Ectodermal cell (in vitro differentiated cells): ENCODE data around the gene SLC16A13.

Experiments used
- H3K27ac ChIP-seq: 2 replicates; pipeline ENCODE4 v1.7.0; 2013; ENCODE audit warnings: mild to moderate bottlenecking, low read depth, low read length; ENCODE audit not compliant: insufficient read depth, poor library complexity, severe bottlenecking
- H3K27me3 ChIP-seq: 2 replicates; pipeline ENCODE4 v1.7.0; 2013; ENCODE audit warnings: mild to moderate bottlenecking, low read length; ENCODE audit not compliant: insufficient read depth, control insufficient read depth, poor library complexity, severe bottlenecking
- H3K36me3 ChIP-seq: one replicate; pipeline ENCODE4 v1.7.0; 2013; ENCODE audit warnings: low read length; ENCODE audit not compliant: control insufficient read depth, insufficient read depth
- H3K4me1 ChIP-seq: one replicate; pipeline ENCODE4 v1.7.0; 2013; ENCODE audit warnings: low read length; ENCODE audit not compliant: control insufficient read depth, insufficient read depth
- H3K4me3 ChIP-seq: 2 replicates; pipeline ENCODE4 v1.7.0; 2013; ENCODE audit warnings: low read depth, low read length, control low read depth; ENCODE audit not compliant: insufficient read depth
- H3K9me3 ChIP-seq: 2 replicates; pipeline ENCODE4 v1.7.0; 2013; ENCODE audit warnings: mild to moderate bottlenecking, low read length, moderate library complexity; ENCODE audit not compliant: control insufficient read depth
- WGBS, 2 experiments: methylation state at CpG; one replicate each; pipeline ENCODE4 v1.1.7; 2013; ENCODE audit warnings: missing lambda C conversion rate in 2 of 2; 5-methylcytosine and 5-hydroxymethylcytosine counted together

SLC16A13 gene

DNA sequence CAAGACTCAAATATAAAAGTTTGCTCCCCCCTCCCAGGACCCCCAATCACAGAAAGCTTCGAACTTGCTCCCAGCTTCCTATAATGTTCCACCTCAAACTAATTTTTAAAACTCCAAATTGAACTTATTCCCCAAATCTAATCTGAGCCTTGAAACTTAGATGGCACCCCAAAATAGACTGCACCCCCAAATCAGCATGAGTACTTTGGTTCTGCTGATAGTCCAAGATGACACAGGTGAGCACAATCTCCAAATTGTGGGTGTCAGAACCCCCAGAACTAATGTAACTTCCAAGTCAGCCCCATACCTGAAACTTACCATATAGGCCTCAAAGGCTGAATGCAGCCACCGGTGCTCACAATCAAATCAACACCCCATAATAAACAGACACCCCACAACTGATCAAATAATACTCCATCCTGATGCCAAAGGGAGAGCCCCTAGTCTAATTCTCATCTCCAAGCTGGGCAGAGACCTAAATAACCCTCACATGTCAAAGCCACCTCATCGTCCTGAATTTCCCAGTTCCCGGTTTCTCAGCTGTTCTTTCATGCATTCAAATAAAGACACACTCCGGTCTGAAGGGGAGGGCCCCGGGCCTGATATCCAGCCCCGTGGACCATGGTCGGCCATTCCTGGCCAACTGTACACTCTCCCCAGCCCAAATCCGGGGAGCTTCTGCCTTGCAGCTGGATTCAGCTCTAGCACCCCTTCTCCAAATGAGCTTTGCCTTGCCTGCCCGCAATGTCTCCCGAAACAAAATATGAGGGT is 14.7 kb upstream of the SLC16A13 start:
- Histone ChIP-seq H3K9me3 (no peaks in the 10 kb centered on the region), H3K27me3 (peaks cover 47% of the 10 kb centered on the region), H3K4me3 (no peak overlapping the region), H3K4me1 (no peaks in the 10 kb centered on the region), H3K36me3 (no peaks in the 10 kb centered on the region), H3K27ac (no peak overlapping the region)
- WGBS, 2 experiments, result 83 to 86% methylated on average over 11 of the region's 11 CpGs

DNA sequence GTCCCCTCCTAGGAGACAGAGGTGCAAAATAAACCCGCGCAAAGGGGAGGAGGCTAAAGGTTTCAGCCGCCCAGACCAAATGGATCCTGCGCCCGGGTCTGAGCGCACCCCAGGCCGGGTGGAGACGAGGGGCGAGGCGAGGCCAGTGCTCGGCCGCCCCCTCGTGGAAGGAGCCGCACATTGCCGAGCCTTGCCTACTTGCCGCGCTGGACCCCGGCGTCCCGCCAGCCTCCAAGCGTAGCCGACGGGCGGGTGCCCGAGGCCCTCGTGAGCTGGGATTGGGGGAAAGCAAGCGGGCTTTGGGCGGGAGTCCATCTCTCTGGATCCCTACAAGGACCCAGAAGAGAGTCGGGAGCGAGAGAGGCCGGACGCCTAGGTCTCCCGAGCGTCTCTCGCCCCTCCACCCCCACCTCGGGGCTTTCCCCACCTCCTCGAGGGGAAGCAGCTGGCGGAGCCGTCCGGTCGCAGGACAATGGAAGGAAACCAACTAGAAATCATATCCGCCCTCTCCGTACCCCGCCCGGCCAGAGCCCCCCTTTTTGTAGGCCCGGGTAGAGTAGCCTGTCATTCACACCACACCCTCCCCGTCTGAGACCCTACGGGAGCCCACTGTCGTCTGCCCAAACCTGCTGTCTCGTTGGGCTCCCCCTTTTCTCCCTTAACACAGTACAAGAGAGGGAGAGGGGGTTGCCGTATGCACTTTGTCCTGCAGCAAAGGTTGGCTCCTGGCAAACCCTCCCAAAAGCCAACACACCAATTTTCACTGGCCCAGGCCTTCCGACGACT is 13.6 kb upstream of the SLC16A13 start:
- Histone ChIP-seq H3K9me3 (no peaks in the 10 kb centered on the region), H3K27ac (no peak overlapping the region), H3K36me3 (no peaks in the 10 kb centered on the region), H3K27me3 (peaks cover 47% of the 10 kb centered on the region), H3K4me1 (no peaks in the 10 kb centered on the region), H3K4me3 (peak overlapping the region; percentile 22)
- 11 to 12% methylated on average over 53 of the region's 53 CpGs for WGBS, 2 experiments

DNA sequence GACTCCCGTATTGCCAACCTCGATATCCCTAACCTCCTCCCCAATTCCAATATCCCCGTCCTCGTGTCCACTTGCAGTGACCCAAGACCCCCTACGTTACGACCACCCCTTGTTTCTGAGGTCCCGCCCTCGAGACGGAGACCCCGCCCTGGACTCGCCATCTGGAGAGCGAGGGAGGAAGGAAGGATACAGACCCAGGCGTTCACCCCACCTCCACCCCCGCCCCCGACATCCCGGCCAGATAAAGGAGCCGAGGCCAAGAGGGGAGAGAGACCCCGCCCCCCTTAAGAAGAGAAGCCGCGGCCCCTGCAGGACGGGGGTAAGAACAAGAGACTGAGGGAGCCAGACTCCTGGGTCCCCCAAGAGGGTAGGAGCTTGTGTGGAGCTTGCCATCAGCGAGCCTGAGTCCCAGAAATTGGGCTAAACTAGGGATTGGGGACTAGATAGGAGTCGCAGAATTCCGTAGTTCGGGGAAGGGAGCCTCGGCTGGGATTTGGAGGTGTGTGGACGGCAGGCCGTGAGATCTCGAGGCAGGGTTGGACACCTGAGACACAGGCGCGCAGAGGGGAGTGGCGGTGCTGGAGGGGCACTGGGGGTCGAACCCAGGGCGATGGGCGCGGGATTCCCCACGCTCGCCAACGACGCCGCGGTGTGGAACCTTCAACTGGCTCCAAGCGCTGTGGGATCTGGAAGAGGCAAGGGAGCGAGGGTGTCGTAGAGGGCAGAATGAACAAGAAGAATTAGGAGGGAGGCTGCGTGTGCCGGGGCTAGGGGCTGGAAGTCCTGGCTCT is 12.8 kb upstream of the SLC16A13 start, which contains the start of gene BCL6B:
BCL6B (plus strand) TSS at position 270 of the 791 bp plus-strand sequence. CDS start 622 bp downstream, outside the sequence.
- Histone ChIP-seq H3K4me3 (peak within 1 kb of the TSS; percentile 22), H3K27ac (no peak within 1 kb of the TSS), H3K27me3 (peaks cover 47% of the 10 kb centered on the region), H3K4me1 (no peaks in the 10 kb centered on the region), H3K36me3 (no peaks in the 10 kb centered on the region), H3K9me3 (no peaks in the 10 kb centered on the region)
- 48 to 51% methylated on average over 45 to 47 of the region's 47 CpGs for WGBS, 2 experiments

DNA sequence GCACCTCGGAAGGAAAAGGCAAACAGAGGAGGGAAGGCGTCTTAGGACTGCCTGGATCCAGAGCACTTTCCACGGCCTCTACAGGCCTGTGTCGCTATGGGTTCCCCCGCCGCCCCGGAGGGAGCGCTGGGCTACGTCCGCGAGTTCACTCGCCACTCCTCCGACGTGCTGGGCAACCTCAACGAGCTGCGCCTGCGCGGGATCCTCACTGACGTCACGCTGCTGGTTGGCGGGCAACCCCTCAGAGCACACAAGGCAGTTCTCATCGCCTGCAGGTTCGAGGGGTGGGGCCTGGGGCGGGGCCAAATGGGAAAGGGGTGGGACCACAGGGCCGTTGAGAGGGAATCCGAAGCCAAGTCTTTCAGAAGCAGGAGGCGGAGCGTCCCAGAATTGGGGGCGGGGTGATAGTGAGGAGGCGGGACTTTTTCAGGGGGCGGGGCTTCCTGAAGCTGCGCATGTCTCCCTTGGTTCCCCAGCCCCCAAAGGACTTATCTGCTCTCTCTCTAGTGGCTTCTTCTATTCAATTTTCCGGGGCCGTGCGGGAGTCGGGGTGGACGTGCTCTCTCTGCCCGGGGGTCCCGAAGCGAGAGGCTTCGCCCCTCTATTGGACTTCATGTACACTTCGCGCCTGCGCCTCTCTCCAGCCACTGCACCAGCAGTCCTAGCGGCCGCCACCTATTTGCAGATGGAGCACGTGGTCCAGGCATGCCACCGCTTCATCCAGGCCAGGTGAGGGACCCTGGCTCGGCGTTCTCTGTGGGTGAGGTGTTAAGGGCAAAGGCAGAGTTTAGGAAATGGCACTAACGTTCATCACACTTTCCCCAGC is 12.0 kb upstream of the SLC16A13 start:
- H3K27me3 ChIP-seq, result peaks cover 47% of the 10 kb centered on the region
- no peak overlapping the region for H3K4me3 ChIP-seq

DNA sequence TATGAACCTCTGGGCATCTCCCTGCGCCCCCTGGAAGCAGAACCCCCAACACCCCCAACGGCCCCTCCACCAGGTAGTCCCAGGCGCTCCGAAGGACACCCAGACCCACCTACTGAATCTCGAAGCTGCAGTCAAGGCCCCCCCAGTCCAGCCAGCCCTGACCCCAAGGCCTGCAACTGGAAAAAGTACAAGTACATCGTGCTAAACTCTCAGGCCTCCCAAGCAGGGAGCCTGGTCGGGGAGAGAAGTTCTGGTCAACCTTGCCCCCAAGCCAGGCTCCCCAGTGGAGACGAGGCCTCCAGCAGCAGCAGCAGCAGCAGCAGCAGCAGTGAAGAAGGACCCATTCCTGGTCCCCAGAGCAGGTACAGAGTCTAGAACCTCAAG is 11.4 kb upstream of the SLC16A13 start:
- WGBS, 2 experiments, result 94% methylated on average over 8 of the region's 8 CpGs
- no peaks in the 10 kb centered on the region for H3K4me1 ChIP-seq
- H3K27ac ChIP-seq, result no peak overlapping the region
- peaks cover 47% of the 10 kb centered on the region for H3K27me3 ChIP-seq
- H3K9me3 ChIP-seq, result no peaks in the 10 kb centered on the region
- H3K36me3 ChIP-seq, result no peaks in the 10 kb centered on the region
- H3K4me3 ChIP-seq, result no peak overlapping the region

More for the DNA sequence above, 12.0 kb upstream of the SLC16A13 start:
- H3K4me1 ChIP-seq, result no peaks in the 10 kb centered on the region
- no peaks in the 10 kb centered on the region for H3K9me3 ChIP-seq
- no peak overlapping the region for H3K27ac ChIP-seq
- 51 to 54% methylated on average over 51 of the region's 51 CpGs for WGBS, 2 experiments
- H3K36me3 ChIP-seq, result no peaks in the 10 kb centered on the region

DNA sequence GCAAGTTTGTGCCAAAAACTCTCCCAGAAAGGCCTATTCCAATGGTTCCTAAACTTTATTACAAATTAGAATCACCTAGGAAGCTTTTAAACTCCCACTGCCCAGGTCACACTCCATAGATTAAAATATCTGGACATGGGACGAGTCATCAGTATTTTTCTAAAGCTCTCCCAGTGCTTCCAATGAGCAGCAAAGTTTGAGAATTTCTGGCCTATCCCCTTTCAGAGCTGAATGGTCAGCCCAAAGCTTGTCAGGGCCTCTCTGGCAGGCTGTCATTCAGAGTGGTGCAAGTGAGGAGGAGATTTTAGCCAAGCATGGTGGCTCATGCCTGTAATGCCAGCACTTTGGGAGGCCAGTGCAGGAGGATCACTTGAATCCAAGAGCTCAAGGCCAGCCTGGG is 10.6 kb upstream of the SLC16A13 start:
- peaks cover 46% of the 10 kb centered on the region for H3K27me3 ChIP-seq
- no peak overlapping the region for H3K4me3 ChIP-seq

DNA sequence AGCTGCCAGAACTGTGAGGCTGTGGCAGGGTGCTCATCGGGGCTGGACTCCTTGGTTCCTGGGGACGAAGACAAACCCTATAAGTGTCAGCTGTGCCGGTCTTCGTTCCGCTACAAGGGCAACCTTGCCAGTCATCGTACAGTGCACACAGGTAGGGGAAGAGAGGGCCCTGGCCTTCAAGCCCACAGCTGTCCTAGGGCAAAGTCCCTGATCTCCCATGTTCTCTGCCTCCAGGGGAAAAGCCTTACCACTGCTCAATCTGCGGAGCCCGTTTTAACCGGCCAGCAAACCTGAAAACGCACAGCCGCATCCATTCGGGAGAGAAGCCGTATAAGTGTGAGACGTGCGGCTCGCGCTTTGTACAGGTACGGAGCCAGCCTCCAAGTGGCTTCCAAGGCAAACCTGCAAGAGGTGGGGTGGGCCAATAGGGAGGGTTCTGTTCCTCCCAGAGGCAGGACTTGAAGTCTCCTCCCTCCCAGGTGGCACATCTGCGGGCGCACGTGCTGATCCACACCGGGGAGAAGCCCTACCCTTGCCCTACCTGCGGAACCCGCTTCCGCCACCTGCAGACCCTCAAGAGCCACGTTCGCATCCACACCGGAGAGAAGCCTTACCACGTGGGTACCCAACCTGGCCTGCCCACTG is 9.2 kb upstream of the SLC16A13 start:
- Histone ChIP-seq H3K4me3 (no peak overlapping the region), H3K4me1 (no peaks in the 10 kb centered on the region), H3K9me3 (no peaks in the 10 kb centered on the region), H3K27me3 (peaks cover 32% of the 10 kb centered on the region), H3K27ac (no peak overlapping the region), H3K36me3 (no peaks in the 10 kb centered on the region)
- 94% methylated on average over 29 of the region's 29 CpGs for WGBS, 2 experiments

More for the DNA sequence above, 10.6 kb upstream of the SLC16A13 start:
- no peaks in the 10 kb centered on the region for H3K36me3 ChIP-seq
- no peaks in the 10 kb centered on the region for H3K4me1 ChIP-seq
- no peak overlapping the region for H3K27ac ChIP-seq
- H3K9me3 ChIP-seq, result no peaks in the 10 kb centered on the region
- WGBS, 2 experiments, result 74 to 89% methylated on average over 1 of the region's 1 CpG

DNA sequence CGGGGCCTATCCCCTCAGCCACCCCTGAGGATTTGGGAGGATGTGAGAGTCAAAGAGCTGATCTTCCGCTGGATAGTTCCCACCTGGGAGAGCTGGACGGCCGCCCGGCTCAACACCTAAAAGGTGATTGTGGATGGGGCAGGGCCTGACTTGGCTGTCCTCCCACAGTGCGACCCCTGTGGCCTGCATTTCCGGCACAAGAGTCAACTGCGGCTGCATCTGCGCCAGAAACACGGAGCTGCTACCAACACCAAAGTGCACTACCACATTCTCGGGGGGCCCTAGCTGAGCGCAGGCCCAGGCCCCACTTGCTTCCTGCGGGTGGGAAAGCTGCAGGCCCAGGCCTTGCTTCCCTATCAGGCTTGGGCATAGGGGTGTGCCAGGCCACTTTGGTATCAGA is 8.5 kb upstream of the SLC16A13 start:
- no peaks in the 10 kb centered on the region for H3K4me1 ChIP-seq
- H3K27ac ChIP-seq, result no peak overlapping the region
- H3K36me3 ChIP-seq, result no peaks in the 10 kb centered on the region
- H3K9me3 ChIP-seq, result no peaks in the 10 kb centered on the region
- no peak overlapping the region for H3K4me3 ChIP-seq
- peaks cover 25% of the 10 kb centered on the region for H3K27me3 ChIP-seq
- 90% methylated on average over 13 of the region's 13 CpGs for WGBS, 2 experiments

DNA sequence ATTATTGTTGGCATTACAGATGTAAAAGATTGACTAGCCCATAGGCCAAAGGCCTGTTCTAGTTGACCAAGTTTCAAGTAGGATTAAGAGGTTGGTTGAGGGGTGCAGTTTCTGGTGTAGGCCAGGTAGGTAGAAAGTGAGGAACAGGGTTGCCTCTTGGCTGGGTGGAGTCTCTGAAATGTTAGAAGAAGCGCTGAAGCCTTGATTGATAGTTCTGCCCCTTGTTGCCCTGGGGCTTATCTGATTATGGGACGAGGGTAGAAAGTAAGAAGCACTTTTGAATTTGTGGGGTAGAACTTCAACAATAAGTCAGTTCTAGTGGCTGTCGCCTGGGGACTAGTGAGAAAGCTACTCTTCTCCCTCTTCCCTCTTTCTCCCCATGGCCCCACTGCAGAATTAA is 6.7 kb upstream of the SLC16A13 start:
- Histone ChIP-seq H3K4me1 (no peaks in the 10 kb centered on the region), H3K4me3 (no peak overlapping the region), H3K27me3 (peaks cover 7% of the 10 kb centered on the region), H3K36me3 (no peaks in the 10 kb centered on the region), H3K9me3 (no peaks in the 10 kb centered on the region), H3K27ac (no peak overlapping the region)
- 89 to 92% methylated on average over 2 to 3 of the region's 3 CpGs for WGBS, 2 experiments
